Testis (tissue), 3 donors: ENCODE measurements around the gene CAMKK2. TPM values are rescaled to one million over a fixed set of nuclear protein-coding genes. Genes with fewer than 3 reads are reported as not detected.
A peak's percentile ranks its signal among the peaks of the same experiment; 100 is the strongest.

ENCODE experiments used
- DNase-seq: peaks from one replicate; pipeline ENCODE4 v3.0.0-alpha.2; 2019
- H3K27ac ChIP-seq, 2 donors: fragments of 200-600 bp; sonication (generic); one replicate each; pipeline ENCODE4 v1.5.1; 2019
- H3K27me3 ChIP-seq: fragments of 200-600 bp; sonication (generic); one replicate; pipeline ENCODE4 v1.5.1; 2019
- H3K36me3 ChIP-seq: fragments of 200-600 bp; sonication (generic); one replicate; pipeline ENCODE4 v1.5.1; 2017; ENCODE audit warnings: low read depth; ENCODE audit errors: missing control alignments
- H3K4me1 ChIP-seq: fragments of 200-600 bp; sonication (generic); one replicate; pipeline ENCODE4 v1.5.1; 2019
- H3K4me3 ChIP-seq, 2 donors: fragments of 200-600 bp; sonication (generic); one replicate each; pipeline ENCODE4 v1.5.1; 2017 to 2019
- H3K9me3 ChIP-seq: fragments of 200-600 bp; sonication (generic); one replicate; pipeline ENCODE4 v1.5.1; 2017
- POLR2A ChIP-seq: fragments of 450-650 bp; IDR thresholded peaks from one replicate; pipeline ENCODE4 v1.6.1; 2017; ENCODE audit warnings: antibody characterized with exemption, mild to moderate bottlenecking, moderate library complexity
- WGBS, 2 donors: methylation state at CpG; one replicate each; pipeline ENCODE4 v1.1.5; 2018; 5-methylcytosine and 5-hydroxymethylcytosine counted together
- intact Hi-C: fragments of 100-400 bp; cut with DNase I; formaldehyde crosslinking; loops from one replicate; pipeline ENCODE4 v1.15.1; 2023; ENCODE audit warnings: low total_unique reads
- polyA plus RNA-seq: library from polyadenylated mRNA; stranded (reverse); fragments of 350-450 nt; fragmentation: Illumina TruSeq; extraction: RNeasy Lipid Tissue Mini Kit (QIAGEN cat#74804); gene quantifications from one replicate; pipeline ENCODE4 v1.2.3, GENCODE V29; 2014; ENCODE audit warnings: low read depth, low replicate concordance; ENCODE audit not compliant: insufficient read depth
- total RNA-seq, 2 donors: library from RNA; depleted of rRNA; stranded (reverse); fragments of >200 nt; gene quantifications; one replicate each; pipeline ENCODE4 v1.2.3, GENCODE V29; 2016
- TF ChIP-seq, protein P1 (sequence below), 3 experiments: fragments of 450-650 bp in 2 of 3; fragments of 200-600 bp in 1 of 3; sonication (generic) in 1 of 3; IDR thresholded peaks; one replicate each; pipeline ENCODE4 v1.5.1; 2016 to 2019; ENCODE audit warnings: antibody characterized with exemption in 3 of 3, mild to moderate bottlenecking in 2 of 3, moderate library complexity in 1 of 3

CAMKK2 gene
- total and polyA plus RNA-seq, 3 donors from 2014 or later = 17.1 to 22.1 (median 21.5) TPM

DNA sequence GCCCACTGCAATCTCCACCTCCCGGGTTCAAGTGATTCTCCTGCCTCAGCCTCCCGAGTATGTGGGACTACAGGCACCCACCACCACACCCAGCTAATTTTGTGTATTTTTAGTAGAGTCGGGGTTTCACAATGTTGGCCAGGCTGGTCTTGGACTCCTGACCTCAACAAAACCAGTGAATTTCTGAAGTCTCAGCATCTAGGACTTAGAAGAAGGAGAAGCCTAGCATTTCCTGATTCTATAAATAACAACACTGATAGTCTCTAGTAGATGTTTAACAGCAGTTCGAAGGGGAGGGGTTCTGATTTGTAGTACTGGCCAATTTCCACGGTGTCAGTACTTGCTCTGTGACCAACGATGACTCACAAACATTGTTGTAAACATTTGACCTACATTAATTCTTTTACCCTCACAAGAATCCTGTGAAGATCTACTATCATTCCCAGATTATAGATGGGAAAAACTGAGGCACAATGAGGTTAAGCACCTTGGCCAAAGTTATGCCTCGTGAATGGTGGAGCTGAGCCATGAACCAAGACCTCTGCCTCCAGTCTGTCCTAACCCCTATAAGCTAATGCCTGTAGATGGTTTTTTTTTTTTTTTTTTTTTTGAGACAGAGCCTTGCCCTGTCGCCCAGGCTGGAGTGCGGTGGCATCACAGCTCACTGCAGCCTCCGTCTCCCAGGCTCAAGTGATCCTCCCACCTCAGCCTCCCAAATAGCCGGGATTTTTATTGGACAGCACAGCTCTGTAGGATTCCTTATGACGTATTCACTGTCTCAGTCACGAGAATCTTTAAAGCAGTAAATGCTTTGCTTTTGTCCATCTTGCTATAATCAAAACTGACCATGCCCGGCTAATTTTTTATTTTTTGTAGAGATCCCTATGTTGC is 81.4 kb downstream of the CAMKK2 start:
- Histone ChIP-seq H3K27ac (no peak overlapping the region), H3K9me3 (no peaks in the 10 kb centered on the region), H3K27me3 (no peaks in the 10 kb centered on the region), H3K36me3 (no peaks in the 10 kb centered on the region), H3K4me1 (peaks cover 9% of the 10 kb centered on the region), H3K4me3 (no peak overlapping the region)
- no peak for TF ChIP-seq POLR2A
- TF ChIP-seq, protein P1, sequence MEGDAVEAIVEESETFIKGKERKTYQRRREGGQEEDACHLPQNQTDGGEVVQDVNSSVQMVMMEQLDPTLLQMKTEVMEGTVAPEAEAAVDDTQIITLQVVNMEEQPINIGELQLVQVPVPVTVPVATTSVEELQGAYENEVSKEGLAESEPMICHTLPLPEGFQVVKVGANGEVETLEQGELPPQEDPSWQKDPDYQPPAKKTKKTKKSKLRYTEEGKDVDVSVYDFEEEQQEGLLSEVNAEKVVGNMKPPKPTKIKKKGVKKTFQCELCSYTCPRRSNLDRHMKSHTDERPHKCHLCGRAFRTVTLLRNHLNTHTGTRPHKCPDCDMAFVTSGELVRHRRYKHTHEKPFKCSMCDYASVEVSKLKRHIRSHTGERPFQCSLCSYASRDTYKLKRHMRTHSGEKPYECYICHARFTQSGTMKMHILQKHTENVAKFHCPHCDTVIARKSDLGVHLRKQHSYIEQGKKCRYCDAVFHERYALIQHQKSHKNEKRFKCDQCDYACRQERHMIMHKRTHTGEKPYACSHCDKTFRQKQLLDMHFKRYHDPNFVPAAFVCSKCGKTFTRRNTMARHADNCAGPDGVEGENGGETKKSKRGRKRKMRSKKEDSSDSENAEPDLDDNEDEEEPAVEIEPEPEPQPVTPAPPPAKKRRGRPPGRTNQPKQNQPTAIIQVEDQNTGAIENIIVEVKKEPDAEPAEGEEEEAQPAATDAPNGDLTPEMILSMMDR (IDR thresholded peaks at IDR 0.05) = no peak
- WGBS, 2 donors = 74 to 78% methylated on average over 14 of the region's 14 CpGs
- DNase-seq = no peak
- intact Hi-C loops = no loop called here

DNA sequence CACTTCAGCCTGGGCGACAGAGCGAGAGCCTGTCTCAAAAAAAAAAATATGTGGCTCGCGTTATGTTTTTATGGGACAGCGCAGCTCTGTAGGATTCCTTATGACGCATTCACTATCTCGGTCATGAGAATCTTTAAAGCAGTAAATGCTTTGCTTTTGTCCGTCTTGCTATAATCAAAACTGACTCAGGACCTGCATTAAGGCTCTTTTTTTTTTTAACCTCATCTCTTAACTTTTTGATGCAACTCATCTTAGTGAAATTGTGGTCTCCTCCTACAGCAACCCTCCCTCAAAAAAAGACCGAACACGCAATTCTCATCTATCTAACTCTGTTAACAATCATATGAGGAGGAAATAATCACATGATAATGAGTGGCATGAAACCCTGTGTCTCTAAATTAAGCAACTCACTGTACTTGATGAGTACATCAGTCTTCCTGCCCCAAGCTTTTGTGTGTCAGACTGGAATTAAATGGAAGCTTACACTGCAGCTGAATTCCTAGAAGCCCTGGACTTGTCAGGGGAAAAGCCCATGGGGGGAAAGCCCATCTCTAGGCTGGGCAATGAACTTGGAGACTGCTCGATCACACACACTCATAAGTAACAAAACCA is 82.2 kb downstream of the CAMKK2 start:
- peaks cover 9% of the 10 kb centered on the region for H3K4me1 ChIP-seq
- 89 to 91% methylated on average over 11 of the region's 11 CpGs for WGBS, 2 donors
- TF ChIP-seq, protein P1 (IDR thresholded peaks at IDR 0.05) = no peak
- TF ChIP-seq POLR2A = no peak
- no peak overlapping the region for H3K4me3 ChIP-seq
- DNase-seq = no peak
- H3K9me3 ChIP-seq = no peaks in the 10 kb centered on the region
- no peak overlapping the region for H3K27ac ChIP-seq
- H3K27me3 ChIP-seq = no peaks in the 10 kb centered on the region
- no peaks in the 10 kb centered on the region for H3K36me3 ChIP-seq
- intact Hi-C loops = no loop called here

DNA sequence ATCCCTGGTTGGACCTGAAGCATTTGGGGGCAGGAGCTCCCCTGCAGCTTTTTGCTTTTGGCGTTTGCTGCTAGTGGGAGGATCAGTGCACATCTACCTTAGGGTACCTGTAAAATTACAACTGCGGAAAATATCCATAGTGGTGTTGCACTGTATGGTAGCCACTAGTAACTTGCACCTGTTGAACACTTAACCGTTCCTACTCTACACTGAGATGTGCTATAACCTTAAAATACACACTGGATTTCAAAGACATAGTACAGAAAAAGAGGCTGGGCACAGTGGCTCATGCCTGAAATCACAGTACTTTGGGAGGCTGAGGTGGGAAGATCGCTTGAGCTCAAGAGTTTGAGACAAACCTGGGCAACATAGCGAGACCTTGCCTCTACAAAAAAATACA is 83.6 kb downstream of the CAMKK2 start:
- peaks cover 9% of the 10 kb centered on the region for H3K4me1 ChIP-seq
- H3K27me3 ChIP-seq = no peaks in the 10 kb centered on the region
- H3K4me3 ChIP-seq = no peak overlapping the region
- 82 to 93% methylated on average over 5 of the region's 5 CpGs for WGBS, 2 donors
- H3K36me3 ChIP-seq = no peaks in the 10 kb centered on the region
- DNase-seq = no peak
- TF ChIP-seq POLR2A = no peak
- TF ChIP-seq, protein P1 (IDR thresholded peaks at IDR 0.05) = no peak
- H3K27ac ChIP-seq = no peak overlapping the region
- H3K9me3 ChIP-seq = no peaks in the 10 kb centered on the region
- intact Hi-C loops = no loop called here

DNA sequence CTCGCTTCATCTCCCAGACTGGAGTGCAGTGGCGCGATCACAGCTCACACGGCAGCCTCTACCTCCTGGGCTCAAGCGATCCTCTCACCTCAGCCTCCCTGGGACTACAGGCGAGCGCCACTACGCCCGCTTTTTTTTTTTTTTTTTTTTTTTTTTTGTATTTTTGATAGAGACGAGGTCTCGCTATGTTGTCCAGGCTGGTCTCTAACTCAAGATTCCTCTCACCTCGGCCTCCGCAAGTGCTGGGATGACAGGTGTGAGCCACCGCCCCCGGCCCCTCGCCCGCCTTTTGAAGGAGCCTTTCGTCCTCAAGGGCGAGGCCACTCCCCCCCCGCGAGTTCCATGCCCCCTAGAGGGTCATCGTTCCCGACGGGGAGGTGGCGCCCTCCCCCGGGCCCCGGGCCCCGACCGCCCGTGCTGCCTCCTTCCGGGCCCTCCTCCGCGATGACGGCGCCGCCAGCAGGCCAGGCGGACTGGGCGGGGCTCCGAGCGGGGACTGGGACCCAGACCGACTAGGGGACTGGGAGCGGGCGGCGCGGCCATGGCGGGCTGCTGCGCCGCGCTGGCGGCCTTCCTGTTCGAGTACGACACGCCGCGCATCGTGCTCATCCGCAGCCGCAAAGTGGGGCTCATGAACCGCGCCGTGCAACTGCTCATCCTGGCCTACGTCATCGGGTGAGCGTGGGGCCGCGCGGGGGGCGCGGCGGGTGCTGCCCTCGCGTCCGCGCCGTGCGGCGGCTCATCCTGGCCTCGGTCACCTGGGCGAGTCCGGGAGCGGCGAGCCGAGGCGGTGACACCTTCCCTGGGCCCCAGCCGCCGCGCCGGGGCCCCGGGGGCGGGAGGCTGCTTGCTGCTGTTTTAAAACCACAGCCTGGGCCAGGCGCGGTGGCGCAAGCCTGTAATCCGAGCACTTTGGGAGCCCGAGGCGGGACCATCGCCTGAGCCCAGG is 86.6 kb downstream of the CAMKK2 start, which contains the start of gene P2RX4:
P2RX4 (plus strand) TSS at position 506 of the 949 bp plus-strand sequence; CDS start at position 542, 36 bp downstream.
- intact Hi-C loops = no loop called here
- Histone ChIP-seq H3K27ac (peak within 1 kb of the TSS; percentile 91 to 92), H3K4me1 (peaks cover 9% of the 10 kb centered on the region), H3K9me3 (no peaks in the 10 kb centered on the region), H3K4me3 (peak within 1 kb of the TSS; percentile 88), H3K27me3 (no peaks in the 10 kb centered on the region), H3K36me3 (no peaks in the 10 kb centered on the region)
- WGBS, 2 donors = 9 to 43% methylated on average over 11 to 67 of the region's 97 CpGs
- DNase-seq = peak; percentile 89
- TF ChIP-seq POLR2A = peak; percentile 46
- TF ChIP-seq, protein P1 (IDR thresholded peaks at IDR 0.05) = peak in 2 of 3 experiments; percentile 1 to 30
